Astrocyte (in vitro differentiated cells and primary cell): ENCODE data around the gene STARD13.

Experiments
- EZH2 ChIP-seq: IDR thresholded peaks from 2 replicates; pipeline ENCODE4 v1.6.1; 2012; ENCODE audit warnings: mild to moderate bottlenecking, low read length, inconsistent platforms; ENCODE audit not compliant: insufficient read depth
- TF ChIP-seq, protein P1 (sequence below): IDR thresholded peaks from 2 replicates; pipeline ENCODE4 v1.5.1; 2011; ENCODE audit warnings: low read depth, mild to moderate bottlenecking, inconsistent platforms, low read length, moderate library complexity; ENCODE audit not compliant: insufficient read depth

DNA sequence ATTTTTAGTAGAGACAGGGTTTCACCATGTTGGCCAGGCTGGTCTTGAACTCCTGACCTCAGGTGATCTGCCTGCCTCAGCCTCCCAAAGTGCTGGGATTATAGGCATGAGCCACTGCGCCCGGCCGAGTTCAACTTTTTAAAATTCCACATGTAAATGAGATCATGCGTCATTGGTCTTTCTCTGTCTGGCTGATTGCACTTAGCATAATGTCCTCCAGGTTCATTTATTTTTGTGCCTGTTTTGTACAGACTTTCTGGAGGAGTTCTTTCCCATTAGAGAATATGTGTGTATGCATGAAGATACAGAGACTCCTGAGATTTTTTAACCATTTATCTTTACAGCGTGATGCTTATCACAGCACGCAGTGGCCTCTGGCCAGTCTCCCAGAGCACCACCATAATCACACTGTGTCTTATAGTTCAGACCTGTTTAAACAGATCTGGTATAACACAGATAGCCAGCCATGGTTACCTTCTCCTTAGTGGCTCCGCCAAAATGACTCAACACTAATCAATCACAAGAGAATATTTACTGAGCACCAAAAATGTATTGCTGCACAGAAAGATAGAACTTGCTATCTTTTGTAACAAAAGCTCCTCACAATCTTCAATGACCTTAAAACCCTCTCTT is 11.4 kb upstream of the STARD13 start:
- TF ChIP-seq, protein P1, sequence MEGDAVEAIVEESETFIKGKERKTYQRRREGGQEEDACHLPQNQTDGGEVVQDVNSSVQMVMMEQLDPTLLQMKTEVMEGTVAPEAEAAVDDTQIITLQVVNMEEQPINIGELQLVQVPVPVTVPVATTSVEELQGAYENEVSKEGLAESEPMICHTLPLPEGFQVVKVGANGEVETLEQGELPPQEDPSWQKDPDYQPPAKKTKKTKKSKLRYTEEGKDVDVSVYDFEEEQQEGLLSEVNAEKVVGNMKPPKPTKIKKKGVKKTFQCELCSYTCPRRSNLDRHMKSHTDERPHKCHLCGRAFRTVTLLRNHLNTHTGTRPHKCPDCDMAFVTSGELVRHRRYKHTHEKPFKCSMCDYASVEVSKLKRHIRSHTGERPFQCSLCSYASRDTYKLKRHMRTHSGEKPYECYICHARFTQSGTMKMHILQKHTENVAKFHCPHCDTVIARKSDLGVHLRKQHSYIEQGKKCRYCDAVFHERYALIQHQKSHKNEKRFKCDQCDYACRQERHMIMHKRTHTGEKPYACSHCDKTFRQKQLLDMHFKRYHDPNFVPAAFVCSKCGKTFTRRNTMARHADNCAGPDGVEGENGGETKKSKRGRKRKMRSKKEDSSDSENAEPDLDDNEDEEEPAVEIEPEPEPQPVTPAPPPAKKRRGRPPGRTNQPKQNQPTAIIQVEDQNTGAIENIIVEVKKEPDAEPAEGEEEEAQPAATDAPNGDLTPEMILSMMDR = no peak
- no peak for TF ChIP-seq EZH2
